ENCODE results near the gene EIF4ENIF1.

EIF4ENIF1 gene

DNA sequence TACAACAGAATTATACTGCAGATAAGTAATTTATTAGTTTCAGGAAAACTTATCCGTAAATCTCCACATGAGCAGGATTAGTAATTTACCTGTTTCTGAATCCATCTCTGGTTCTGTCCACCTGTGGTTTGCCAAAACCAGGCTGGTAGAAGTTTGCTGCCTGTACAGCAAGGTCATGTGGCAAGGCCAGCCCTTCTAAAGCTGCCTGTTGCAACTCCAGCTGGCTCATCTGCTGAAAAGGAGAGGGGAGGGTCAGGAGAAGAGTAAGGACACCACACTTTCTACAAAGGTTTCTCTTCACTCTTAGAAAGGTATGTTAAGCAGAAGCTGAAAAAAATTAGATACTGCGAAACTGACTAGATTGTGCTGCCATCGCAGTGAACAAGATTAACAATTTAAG is 42.3 kb downstream of the EIF4ENIF1 start:
- TF ChIP-seq CTCF (IDR thresholded peaks at IDR 0.05; ENCODE audit: insufficient read depth, missing control alignments) = no peak
- no peak for FAIRE-seq
- DNase-seq (ENCODE audit: insufficient read length, low spot score) = no peak

DNA sequence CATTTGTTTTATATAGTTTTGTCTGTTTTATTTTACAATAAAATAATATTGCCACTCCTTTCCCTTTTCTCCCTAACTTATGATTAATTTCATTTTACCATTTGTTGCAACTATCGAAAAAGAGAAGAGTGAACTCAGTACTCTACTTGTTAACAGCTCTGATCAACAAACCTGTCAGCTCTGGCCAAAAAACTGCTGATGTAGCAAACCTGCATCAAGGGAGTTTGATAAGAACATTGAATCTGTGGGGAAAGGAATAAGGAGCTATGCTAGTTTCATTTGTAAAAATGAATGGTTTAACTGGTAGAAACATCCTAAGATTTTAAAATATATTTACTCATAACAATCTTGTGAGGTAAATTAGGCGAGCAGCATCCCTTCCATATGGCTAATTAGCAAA is 42.9 kb downstream of the EIF4ENIF1 start:
- no peak for DNase-seq (ENCODE audit: insufficient read length, low spot score)
- no peak for TF ChIP-seq CTCF (IDR thresholded peaks at IDR 0.05; ENCODE audit: insufficient read depth, missing control alignments)
- no peak for FAIRE-seq

DNA sequence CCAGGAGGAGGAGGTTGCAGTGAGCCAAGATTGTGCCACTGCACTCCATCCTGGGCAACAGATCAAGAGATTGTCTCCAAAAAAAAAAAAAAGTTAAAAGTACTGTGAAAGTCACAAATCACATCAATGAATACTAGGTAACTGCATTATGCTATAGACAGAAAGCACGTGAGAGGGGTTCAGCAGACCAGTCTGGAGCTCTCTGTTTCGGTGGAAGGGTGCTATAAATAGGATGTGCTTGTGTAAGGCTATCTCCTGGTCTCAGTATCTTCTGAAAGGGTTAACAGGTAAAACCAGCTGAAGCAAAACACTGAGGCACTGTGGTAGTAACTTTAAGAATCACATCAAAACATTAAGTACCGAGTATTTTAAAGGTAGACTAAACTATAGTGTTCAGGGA is 43.4 kb downstream of the EIF4ENIF1 start:
- no peak for TF ChIP-seq CTCF (IDR thresholded peaks at IDR 0.05; ENCODE audit: insufficient read depth, missing control alignments)
- no peak for DNase-seq (ENCODE audit: insufficient read length, low spot score)
- no peak for FAIRE-seq

DNA sequence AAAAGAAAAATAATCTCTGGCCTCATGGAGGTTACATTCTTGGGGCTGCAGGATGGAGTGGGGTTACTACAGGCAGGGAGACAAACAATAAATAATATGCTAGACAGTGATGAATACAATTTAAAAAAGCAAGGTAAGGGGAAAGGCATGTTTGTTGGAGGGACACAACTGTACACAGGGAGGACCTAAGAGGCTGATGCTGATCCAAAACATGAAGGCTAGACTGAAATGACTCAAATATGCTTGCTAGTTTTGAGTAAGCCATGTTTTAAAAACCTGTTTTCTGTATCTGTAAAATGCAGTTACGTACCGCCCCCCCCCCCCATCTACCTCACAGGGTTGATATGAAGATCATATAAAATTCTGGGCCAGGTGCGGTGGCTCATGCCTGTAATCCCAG is 44.0 kb downstream of the EIF4ENIF1 start:
- DNase-seq (ENCODE audit: insufficient read length, low spot score) (no peak), FAIRE-seq (no peak)
- no peak for TF ChIP-seq CTCF (IDR thresholded peaks at IDR 0.05; ENCODE audit: insufficient read depth, missing control alignments)

GRCh38 chr22:31443516-31443915 is 46.1 kb downstream of the EIF4ENIF1 start:
- no peak for TF ChIP-seq CTCF (IDR thresholded peaks at IDR 0.05; ENCODE audit: insufficient read depth, missing control alignments)
- DNase-seq (ENCODE audit: insufficient read length, low spot score) (no peak), FAIRE-seq (no peak)

DNA sequence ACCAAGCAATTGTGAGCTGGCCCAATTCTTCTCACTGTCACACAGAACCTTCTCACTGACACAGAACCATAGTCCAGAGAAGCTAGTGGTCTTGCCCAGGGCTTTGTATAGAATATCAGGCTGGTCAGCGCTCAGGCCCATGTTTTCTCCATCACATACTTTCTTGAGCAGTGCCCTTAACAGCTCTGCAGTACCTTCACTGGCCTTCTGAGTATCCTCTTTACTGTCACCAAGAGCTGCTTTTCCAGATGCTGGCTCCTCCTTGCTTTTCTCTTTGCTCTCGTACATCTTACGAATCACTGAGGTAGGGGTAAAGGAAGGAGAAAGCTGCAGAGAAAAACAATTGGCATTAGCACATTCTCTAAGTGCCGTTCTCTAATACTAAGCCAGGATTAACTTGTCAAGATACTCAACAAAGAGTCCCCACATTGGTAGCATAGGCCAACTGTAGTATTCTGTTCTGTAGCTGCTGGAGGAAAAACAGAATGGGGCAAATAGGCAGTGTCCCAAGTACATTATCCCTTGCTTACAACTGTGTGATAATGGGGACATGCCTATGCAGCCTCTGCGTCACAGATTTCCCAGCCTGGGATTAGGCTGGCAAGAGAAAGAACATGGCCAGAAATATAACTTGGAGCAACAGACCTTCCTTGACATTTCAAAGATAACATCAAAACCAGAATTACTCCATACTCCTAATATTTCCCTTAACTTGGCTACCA is 46.7 kb downstream of the EIF4ENIF1 start:
- TF ChIP-seq CTCF (IDR thresholded peaks at IDR 0.05; ENCODE audit: insufficient read depth, missing control alignments) = no peak
- DNase-seq (ENCODE audit: insufficient read length, low spot score) = no peak
- no peak for FAIRE-seq

GRCh38 chr22:31441652-31442051 is 48.0 kb downstream of the EIF4ENIF1 start:
- FAIRE-seq = no peak
- no peak for DNase-seq (ENCODE audit: insufficient read length, low spot score)
- TF ChIP-seq CTCF (IDR thresholded peaks at IDR 0.05; ENCODE audit: insufficient read depth, missing control alignments) = no peak

Data from D721Med (cell line).